Gastroesophageal sphincter (tissue), 3 donors: ENCODE data around the gene COBLL1.
A peak's percentile ranks its signal among the peaks of the same experiment; 100 is the strongest.

ENCODE experiments used
- POLR2A ChIP-seq, 2 donors: fragments of 450-650 bp; IDR thresholded peaks; one replicate each; pipeline ENCODE4 v1.6.1; 2017; ENCODE audit warnings: antibody characterized with exemption in 2 of 2, mild to moderate bottlenecking in 2 of 2, moderate library complexity in 1 of 2
- POLR2AphosphoS5 ChIP-seq: sonication (generic); formaldehyde crosslinking; IDR thresholded peaks from one replicate; pipeline ENCODE4 v1.6.1; 2017; ENCODE audit warnings: antibody characterized with exemption
- TF ChIP-seq, protein P1 (sequence below), 4 experiments: fragments of 200-600 bp in 2 of 4; fragments of 450-650 bp in 2 of 4; sonication (generic) in 1 of 4; IDR thresholded peaks; one replicate each; pipeline ENCODE4 v1.5.1; 2017 to 2019; ENCODE audit warnings: antibody characterized with exemption in 4 of 4, mild to moderate bottlenecking in 2 of 4, moderate library complexity in 2 of 4

DNA sequence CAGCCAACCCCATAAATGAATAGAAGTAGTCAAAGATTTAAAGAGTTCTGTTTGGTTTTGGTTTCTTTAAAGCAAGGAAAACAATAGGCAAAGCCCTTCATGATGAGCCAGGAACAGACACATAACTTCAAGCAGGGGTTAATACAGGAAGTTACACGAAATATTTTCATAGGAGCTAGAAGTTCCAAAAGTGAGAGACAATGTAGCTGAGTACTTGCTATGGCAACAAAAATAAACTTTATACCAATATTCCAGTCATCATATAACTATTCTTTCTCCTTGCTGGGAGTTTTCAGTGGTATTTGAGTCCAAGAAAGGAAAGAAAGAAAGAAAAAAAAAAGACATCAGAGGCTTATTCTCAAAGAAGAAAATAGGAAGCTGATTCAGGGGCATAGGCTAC lies 56.2 kb downstream of the COBLL1 start:
- TF ChIP-seq, protein P1, sequence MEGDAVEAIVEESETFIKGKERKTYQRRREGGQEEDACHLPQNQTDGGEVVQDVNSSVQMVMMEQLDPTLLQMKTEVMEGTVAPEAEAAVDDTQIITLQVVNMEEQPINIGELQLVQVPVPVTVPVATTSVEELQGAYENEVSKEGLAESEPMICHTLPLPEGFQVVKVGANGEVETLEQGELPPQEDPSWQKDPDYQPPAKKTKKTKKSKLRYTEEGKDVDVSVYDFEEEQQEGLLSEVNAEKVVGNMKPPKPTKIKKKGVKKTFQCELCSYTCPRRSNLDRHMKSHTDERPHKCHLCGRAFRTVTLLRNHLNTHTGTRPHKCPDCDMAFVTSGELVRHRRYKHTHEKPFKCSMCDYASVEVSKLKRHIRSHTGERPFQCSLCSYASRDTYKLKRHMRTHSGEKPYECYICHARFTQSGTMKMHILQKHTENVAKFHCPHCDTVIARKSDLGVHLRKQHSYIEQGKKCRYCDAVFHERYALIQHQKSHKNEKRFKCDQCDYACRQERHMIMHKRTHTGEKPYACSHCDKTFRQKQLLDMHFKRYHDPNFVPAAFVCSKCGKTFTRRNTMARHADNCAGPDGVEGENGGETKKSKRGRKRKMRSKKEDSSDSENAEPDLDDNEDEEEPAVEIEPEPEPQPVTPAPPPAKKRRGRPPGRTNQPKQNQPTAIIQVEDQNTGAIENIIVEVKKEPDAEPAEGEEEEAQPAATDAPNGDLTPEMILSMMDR (IDR thresholded peaks at IDR 0.05): no peak
- TF ChIP-seq POLR2AphosphoS5 (peak; percentile 20), POLR2A (IDR thresholded peaks at IDR 0.05) (no peak)
